Measurements from ENCODE around the gene ADCY2.

The ADCY2 gene

DNA sequence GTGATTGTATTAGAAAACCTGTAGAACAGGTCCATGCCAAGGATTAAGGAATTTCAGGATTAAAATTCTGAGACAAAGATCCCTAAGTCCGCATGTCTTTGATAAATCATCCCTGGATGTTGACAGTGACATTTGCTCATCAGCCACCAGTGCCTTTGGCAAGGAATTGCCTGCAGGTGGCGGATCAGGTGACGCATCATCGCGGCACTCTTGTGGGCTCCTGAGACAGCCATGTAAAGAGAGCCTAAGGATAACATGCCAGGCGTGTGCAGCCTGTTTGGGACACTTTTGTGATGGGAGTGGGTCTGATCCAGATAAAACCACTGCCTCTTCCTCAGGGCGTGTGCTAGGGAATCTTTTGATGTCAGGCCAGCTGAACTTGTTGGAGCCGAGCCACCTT is 40.6 kb downstream of the ADCY2 start:
- TF ChIP-seq ZNF70 (CRISPR knock-in tag; IDR thresholded peaks at IDR 0.05) (no peak), ZC3H10 (CRISPR knock-in tag; IDR thresholded peaks at IDR 0.05) (no peak), GLIS3 (CRISPR knock-in tag; IDR thresholded peaks at IDR 0.05) (no peak)
- no peak for ATAC-seq

GRCh38 chr5:7437836-7438235 is 41.9 kb downstream of the ADCY2 start:
- no peak for ATAC-seq
- TF ChIP-seq SNAI2 (CRISPR knock-in tag; IDR thresholded peaks at IDR 0.05) (no peak), ISL1 (CRISPR knock-in tag; IDR thresholded peaks at IDR 0.05) (no peak), CSDC2 (CRISPR knock-in tag; IDR thresholded peaks at IDR 0.05) (no peak), ESRRG (CRISPR knock-in tag; IDR thresholded peaks at IDR 0.05) (no peak), ZNF8 (CRISPR knock-in tag; IDR thresholded peaks at IDR 0.05) (no peak), RARB (CRISPR knock-in tag; IDR thresholded peaks at IDR 0.05) (no peak), ZFP30 (CRISPR knock-in tag; IDR thresholded peaks at IDR 0.05) (no peak), ZNF70 (CRISPR knock-in tag; IDR thresholded peaks at IDR 0.05) (no peak), GLIS3 (CRISPR knock-in tag; IDR thresholded peaks at IDR 0.05) (no peak)

DNA sequence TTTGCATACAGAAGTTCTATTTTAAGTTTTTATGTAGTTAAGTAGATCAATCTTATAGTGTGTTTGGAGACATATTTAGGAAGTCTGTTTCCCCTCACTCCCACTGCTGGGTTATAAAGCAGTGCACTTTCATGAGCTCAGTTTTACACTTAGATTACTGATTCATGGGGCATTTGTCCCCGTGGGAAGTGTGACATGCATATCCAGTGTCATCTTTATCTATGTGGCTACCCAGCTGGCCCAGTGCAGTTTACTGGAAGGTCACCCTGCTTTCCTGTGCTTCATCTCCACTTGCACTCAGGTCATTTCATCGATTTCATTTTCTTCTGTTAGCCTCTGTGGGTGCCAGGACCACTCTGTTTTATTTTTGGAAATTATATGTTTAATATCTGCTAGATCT is 49.1 kb downstream of the ADCY2 start:
- ATAC-seq, result no peak
- TF ChIP-seq SNAI2 (CRISPR knock-in tag; IDR thresholded peaks at IDR 0.05), result no peak
- TF ChIP-seq, protein P1, sequence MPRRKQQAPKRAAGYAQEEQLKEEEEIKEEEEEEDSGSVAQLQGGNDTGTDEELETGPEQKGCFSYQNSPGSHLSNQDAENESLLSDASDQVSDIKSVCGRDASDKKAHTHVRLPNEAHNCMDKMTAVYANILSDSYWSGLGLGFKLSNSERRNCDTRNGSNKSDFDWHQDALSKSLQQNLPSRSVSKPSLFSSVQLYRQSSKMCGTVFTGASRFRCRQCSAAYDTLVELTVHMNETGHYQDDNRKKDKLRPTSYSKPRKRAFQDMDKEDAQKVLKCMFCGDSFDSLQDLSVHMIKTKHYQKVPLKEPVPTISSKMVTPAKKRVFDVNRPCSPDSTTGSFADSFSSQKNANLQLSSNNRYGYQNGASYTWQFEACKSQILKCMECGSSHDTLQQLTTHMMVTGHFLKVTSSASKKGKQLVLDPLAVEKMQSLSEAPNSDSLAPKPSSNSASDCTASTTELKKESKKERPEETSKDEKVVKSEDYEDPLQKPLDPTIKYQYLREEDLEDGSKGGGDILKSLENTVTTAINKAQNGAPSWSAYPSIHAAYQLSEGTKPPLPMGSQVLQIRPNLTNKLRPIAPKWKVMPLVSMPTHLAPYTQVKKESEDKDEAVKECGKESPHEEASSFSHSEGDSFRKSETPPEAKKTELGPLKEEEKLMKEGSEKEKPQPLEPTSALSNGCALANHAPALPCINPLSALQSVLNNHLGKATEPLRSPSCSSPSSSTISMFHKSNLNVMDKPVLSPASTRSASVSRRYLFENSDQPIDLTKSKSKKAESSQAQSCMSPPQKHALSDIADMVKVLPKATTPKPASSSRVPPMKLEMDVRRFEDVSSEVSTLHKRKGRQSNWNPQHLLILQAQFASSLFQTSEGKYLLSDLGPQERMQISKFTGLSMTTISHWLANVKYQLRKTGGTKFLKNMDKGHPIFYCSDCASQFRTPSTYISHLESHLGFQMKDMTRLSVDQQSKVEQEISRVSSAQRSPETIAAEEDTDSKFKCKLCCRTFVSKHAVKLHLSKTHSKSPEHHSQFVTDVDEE (CRISPR knock-in tag; IDR thresholded peaks at IDR 0.05), result no peak
- TF ChIP-seq, protein P2, sequence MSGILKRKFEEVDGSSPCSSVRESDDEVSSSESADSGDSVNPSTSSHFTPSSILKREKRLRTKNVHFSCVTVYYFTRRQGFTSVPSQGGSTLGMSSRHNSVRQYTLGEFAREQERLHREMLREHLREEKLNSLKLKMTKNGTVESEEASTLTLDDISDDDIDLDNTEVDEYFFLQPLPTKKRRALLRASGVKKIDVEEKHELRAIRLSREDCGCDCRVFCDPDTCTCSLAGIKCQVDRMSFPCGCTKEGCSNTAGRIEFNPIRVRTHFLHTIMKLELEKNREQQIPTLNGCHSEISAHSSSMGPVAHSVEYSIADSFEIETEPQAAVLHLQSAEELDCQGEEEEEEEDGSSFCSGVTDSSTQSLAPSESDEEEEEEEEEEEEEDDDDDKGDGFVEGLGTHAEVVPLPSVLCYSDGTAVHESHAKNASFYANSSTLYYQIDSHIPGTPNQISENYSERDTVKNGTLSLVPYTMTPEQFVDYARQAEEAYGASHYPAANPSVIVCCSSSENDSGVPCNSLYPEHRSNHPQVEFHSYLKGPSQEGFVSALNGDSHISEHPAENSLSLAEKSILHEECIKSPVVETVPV (CRISPR knock-in tag; IDR thresholded peaks at IDR 0.05), result no peak
- no peak for TF ChIP-seq OSR1 (CRISPR knock-in tag; IDR thresholded peaks at IDR 0.05)
- no peak for TF ChIP-seq ZFP30 (CRISPR knock-in tag; IDR thresholded peaks at IDR 0.05)
- no peak for TF ChIP-seq ISL1 (CRISPR knock-in tag; IDR thresholded peaks at IDR 0.05)
- no peak for TF ChIP-seq ESRRG (CRISPR knock-in tag; IDR thresholded peaks at IDR 0.05)
- no peak for TF ChIP-seq BACH2 (CRISPR knock-in tag; IDR thresholded peaks at IDR 0.05; ENCODE audit: borderline replicate concordance)
- no peak for TF ChIP-seq ZFP3 (CRISPR knock-in tag; IDR thresholded peaks at IDR 0.05)
- no peak for TF ChIP-seq ZNF8 (CRISPR knock-in tag; IDR thresholded peaks at IDR 0.05)
- no peak for TF ChIP-seq RARB (CRISPR knock-in tag; IDR thresholded peaks at IDR 0.05)

GRCh38 chr5:7445831-7446230 is 49.9 kb downstream of the ADCY2 start:
- no peak for ATAC-seq
- TF ChIP-seq TCF4 (CRISPR knock-in tag; IDR thresholded peaks at IDR 0.05; ENCODE audit: borderline replicate concordance), result no peak
- TF ChIP-seq ZC3H10 (CRISPR knock-in tag; IDR thresholded peaks at IDR 0.05), result no peak
- TF ChIP-seq, protein P3, sequence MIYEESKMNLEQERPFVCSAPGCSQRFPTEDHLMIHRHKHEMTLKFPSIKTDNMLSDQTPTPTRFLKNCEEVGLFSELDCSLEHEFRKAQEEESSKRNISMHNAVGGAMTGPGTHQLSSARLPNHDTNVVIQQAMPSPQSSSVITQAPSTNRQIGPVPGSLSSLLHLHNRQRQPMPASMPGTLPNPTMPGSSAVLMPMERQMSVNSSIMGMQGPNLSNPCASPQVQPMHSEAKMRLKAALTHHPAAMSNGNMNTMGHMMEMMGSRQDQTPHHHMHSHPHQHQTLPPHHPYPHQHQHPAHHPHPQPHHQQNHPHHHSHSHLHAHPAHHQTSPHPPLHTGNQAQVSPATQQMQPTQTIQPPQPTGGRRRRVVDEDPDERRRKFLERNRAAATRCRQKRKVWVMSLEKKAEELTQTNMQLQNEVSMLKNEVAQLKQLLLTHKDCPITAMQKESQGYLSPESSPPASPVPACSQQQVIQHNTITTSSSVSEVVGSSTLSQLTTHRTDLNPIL (CRISPR knock-in tag; IDR thresholded peaks at IDR 0.05; ENCODE audit: low read depth), result no peak
- no peak for TF ChIP-seq RARB (CRISPR knock-in tag; IDR thresholded peaks at IDR 0.05)
- TF ChIP-seq BACH2 (CRISPR knock-in tag; IDR thresholded peaks at IDR 0.05; ENCODE audit: borderline replicate concordance), result no peak
- no peak for TF ChIP-seq PPARA (CRISPR knock-in tag; IDR thresholded peaks at IDR 0.05; ENCODE audit: borderline replicate concordance)
- TF ChIP-seq ZFP3 (CRISPR knock-in tag; IDR thresholded peaks at IDR 0.05), result no peak
- TF ChIP-seq ZFP30 (CRISPR knock-in tag; IDR thresholded peaks at IDR 0.05), result no peak
- TF ChIP-seq ARNTL (CRISPR knock-in tag; IDR thresholded peaks at IDR 0.05; ENCODE audit: borderline replicate concordance, low read depth), result no peak
- TF ChIP-seq, protein P1 (CRISPR knock-in tag; IDR thresholded peaks at IDR 0.05), result no peak
- no peak for TF ChIP-seq ZNF8 (CRISPR knock-in tag; IDR thresholded peaks at IDR 0.05)
- TF ChIP-seq TOX (CRISPR knock-in tag; IDR thresholded peaks at IDR 0.05; ENCODE audit: borderline replicate concordance), result no peak

Data from SK-N-SH treated with all-trans-retinoic acid at 6 μM for 48 hours (cell line).